Umbilical cord (tissue), 2 donors: ENCODE measurements around the gene TOP2B. TPM values are rescaled to one million over a fixed set of nuclear protein-coding genes. Genes with fewer than 3 reads are reported as not detected.

ENCODE experiments used
- DNase-seq: peaks from one replicate; pipeline ENCODE4 v3.0.0-alpha.2; 2015; ENCODE audit warnings: low spot score
- total RNA-seq: library from RNA; depleted of rRNA; stranded (reverse); fragments of >200 nt; gene quantifications from one replicate; pipeline ENCODE4 v1.2.3, GENCODE V29; 2014; ENCODE audit warnings: low replicate concordance; ENCODE audit not compliant: insufficient read depth

TOP2B gene
- total RNA-seq, 1 donor from 2014 or later: 106 TPM

- no peak for DNase-seq
Observed at GRCh38 chr3:25558121-25558520, 106.6 kb downstream of the TOP2B start.

GRCh38 chr3:25557694-25558093 is 107.0 kb downstream of the TOP2B start:
- DNase-seq: no peak

DNA sequence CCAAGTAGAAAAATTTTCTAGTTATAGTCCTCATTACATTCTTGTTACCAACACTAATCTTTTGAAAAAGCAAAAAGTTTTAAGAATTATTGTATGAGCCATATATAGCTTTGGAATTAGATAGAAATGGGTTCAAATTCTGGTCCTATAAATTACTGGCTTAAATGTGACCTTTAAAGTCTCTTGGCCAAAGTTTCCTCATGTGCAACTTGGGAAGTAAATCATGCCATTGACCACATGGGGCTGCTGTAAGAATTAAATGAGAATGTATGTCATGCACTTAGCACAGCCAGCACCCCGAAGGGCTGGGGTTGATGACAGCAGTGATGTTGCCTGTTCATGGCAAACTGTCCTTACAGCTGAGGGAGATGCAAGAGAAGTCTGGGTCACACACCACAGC is 108.3 kb downstream of the TOP2B start:
- DNase-seq: no peak

GRCh38 chr3:25555695-25556437 is 108.8 kb downstream of the TOP2B start:
- no peak for DNase-seq

GRCh38 chr3:25554376-25554775 is 110.3 kb downstream of the TOP2B start:
- no peak for DNase-seq

- no peak for DNase-seq
Observed at GRCh38 chr3:25552251-25552650, 112.5 kb downstream of the TOP2B start.

GRCh38 chr3:25548836-25549235 is 115.9 kb downstream of the TOP2B start:
- no peak for DNase-seq

DNA sequence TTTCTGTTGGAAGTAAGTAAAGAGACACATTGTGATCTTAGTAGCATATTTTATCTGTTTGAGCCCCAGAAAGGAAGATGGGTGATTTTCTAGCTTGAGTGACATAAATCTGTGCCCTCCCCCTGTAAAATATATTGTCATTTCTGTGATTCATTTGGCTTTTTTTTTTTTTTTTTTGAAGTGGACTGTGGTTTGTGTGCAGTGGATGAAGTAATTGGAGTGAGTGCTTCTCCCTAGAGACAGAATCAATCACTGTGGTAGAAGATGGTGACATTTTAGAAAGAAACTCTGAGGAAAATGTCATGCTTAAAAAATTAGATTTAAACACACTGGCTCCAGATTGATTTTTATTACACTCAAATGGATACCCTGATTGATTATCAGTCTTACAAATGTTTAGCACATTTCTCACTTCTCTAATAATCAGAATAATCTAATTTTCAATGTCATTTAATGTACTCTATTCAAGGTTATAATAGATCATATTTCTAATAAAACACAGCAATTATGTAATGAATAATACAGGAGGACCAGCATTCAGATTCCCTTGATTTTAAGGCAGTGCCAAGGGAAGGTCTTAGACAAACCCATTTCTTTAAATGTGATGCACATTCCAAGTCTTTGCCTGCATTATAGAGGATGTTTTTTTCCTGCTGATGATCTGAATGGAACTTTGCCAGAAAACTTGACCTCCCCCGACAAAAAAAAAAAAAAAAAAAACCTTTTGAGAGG is 116.6 kb downstream of the TOP2B start:
- DNase-seq: no peak

Other genes starting within 250 kb of the TOP2B start
- gene RARB, start 236.6 kb downstream of the TOP2B start, total RNA-seq: 30.3 TPM
- gene NGLY1, start 118.5 kb upstream of the TOP2B start, total RNA-seq: 40.0 TPM
- 7.0 TPM for gene OXSM, start 125.2 kb upstream of the TOP2B start, total RNA-seq